ENCODE data around the gene EDNRB. TPM values are rescaled to one million over a fixed set of nuclear protein-coding genes. Genes with fewer than 3 reads are reported as not detected.

EDNRB gene
- polyA plus RNA-seq, 1 of the 3 experiments (the other 2 are of a cell fraction), result not detected

GRCh38 chr13:77966671-77967070 is 48.0 kb upstream of the EDNRB start (continued):
- TF ChIP-seq YY1 (IDR thresholded peaks at IDR 0.05; ENCODE audit: low read depth), result no peak

DNA sequence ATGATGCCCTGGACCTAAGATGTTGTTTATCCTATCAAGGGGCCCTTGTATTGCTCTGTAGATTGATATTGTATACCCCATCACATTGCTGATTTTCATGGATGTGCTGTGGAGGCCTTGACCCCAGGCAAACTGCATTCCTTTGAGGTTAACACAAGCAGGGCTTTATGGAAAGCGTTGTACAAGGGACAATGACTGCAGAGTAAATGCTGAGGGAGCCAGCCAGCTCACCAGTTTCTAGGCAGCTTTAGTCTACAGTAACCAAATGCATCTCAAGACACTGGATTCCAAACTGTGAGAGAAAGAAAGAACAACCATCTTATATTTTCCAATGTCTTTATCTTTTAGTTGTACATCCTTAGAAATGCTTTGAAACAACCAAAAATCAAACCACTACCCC is 34.1 kb upstream of the EDNRB start:
- no peak for TF ChIP-seq IRF3 (IDR thresholded peaks at IDR 0.05; ENCODE audit: low read depth, low read length)
- TF ChIP-seq, protein P1, sequence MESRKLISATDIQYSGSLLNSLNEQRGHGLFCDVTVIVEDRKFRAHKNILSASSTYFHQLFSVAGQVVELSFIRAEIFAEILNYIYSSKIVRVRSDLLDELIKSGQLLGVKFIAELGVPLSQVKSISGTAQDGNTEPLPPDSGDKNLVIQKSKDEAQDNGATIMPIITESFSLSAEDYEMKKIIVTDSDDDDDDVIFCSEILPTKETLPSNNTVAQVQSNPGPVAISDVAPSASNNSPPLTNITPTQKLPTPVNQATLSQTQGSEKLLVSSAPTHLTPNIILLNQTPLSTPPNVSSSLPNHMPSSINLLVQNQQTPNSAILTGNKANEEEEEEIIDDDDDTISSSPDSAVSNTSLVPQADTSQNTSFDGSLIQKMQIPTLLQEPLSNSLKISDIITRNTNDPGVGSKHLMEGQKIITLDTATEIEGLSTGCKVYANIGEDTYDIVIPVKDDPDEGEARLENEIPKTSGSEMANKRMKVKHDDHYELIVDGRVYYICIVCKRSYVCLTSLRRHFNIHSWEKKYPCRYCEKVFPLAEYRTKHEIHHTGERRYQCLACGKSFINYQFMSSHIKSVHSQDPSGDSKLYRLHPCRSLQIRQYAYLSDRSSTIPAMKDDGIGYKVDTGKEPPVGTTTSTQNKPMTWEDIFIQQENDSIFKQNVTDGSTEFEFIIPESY (IDR thresholded peaks at IDR 0.05; ENCODE audit: borderline replicate concordance, low read depth), result no peak
- no peak for TF ChIP-seq SIN3A (IDR thresholded peaks at IDR 0.05; ENCODE audit: borderline replicate concordance, low read depth, low read length)
- TF ChIP-seq TAF1 (IDR thresholded peaks at IDR 0.05; ENCODE audit: borderline replicate concordance, low read depth, low read length), result no peak
- TF ChIP-seq GATA2 (CRISPR knock-in tag; IDR thresholded peaks at IDR 0.05), result no peak
- no peak for TF ChIP-seq RXRA (IDR thresholded peaks at IDR 0.05; ENCODE audit: borderline replicate concordance, low read depth)
- TF ChIP-seq YY1 (IDR thresholded peaks at IDR 0.05; ENCODE audit: low read depth), result no peak
- TF ChIP-seq ELF1 (IDR thresholded peaks at IDR 0.05), result no peak
- no peak for TF ChIP-seq NFIC (IDR thresholded peaks at IDR 0.05; ENCODE audit: borderline replicate concordance)
- TF ChIP-seq, protein P2, sequence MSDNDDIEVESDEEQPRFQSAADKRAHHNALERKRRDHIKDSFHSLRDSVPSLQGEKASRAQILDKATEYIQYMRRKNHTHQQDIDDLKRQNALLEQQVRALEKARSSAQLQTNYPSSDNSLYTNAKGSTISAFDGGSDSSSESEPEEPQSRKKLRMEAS (IDR thresholded peaks at IDR 0.05; ENCODE audit: low read depth), result no peak
- TF ChIP-seq TEAD4 (IDR thresholded peaks at IDR 0.05; ENCODE audit: borderline replicate concordance, insufficient read depth), result no peak
- no peak for TF ChIP-seq CTCF (IDR thresholded peaks at IDR 0.05)
- no peak for TF ChIP-seq RAD21 (IDR thresholded peaks at IDR 0.05; ENCODE audit: low read length)
- no peak for TF ChIP-seq MXI1 (IDR thresholded peaks at IDR 0.05; ENCODE audit: low read depth, low read length)
- no peak for TF ChIP-seq FOXM1 (IDR thresholded peaks at IDR 0.05; ENCODE audit: low read depth)
- TF ChIP-seq PBX3 (IDR thresholded peaks at IDR 0.05), result no peak
- no peak for TF ChIP-seq EP300 (IDR thresholded peaks at IDR 0.05; ENCODE audit: borderline replicate concordance in 1 of 2, low read depth in 1 of 2, low read length in 1 of 2)
- no peak for TF ChIP-seq FOXJ3 (CRISPR knock-in tag; IDR thresholded peaks at IDR 0.05)
- DNase-seq, result no peak
- Histone ChIP-seq H3F3A (replicated peaks; ENCODE audit: insufficient read depth) (no peaks in the 10 kb centered on the region), H3K4me3 (ENCODE audit: low read depth in 2 of 2, low read length in 1 of 2) (no peak overlapping the region), H3K9ac (no peak overlapping the region), H3K4me2 (no peak overlapping the region), H4K20me1 (ENCODE audit: insufficient read depth) (no peaks in the 10 kb centered on the region), H3K36me3 (replicated peaks in 1 of 2; ENCODE audit: control insufficient read depth in 1 of 2, insufficient read depth in 2 of 2, low read length in 1 of 2) (no peaks in the 10 kb centered on the region), H3K79me2 (ENCODE audit: insufficient read depth) (no peaks in the 10 kb centered on the region), H3K9me2 (no peaks in the 10 kb centered on the region), H3K27ac (ENCODE audit: low read depth in 2 of 2, low read length in 1 of 2) (no peak overlapping the region), H3K9me3 (no peaks in the 10 kb centered on the region; the same call in 1 of the 2 replicates), H2AFZ (ENCODE audit: low read depth) (no peak overlapping the region), H3K27me3 (ENCODE audit: insufficient read depth) (no peaks in the 10 kb centered on the region; the same call in 1 of the 2 replicates), H3K4me1 (ENCODE audit: control insufficient read depth in 1 of 2, insufficient read depth in 2 of 2, low read depth in 1 of 2, low read length in 1 of 2) (no peaks in the 10 kb centered on the region)
- ChIA-PET POLR2A (no interaction called here), CTCF (no interaction called here)
- 19% methylated on average over 1 of the region's 1 CpG for WGBS (ENCODE audit: low lambda C conversion rate)
